ENCODE data around the gene TCEANC.

Gene TCEANC

DNA sequence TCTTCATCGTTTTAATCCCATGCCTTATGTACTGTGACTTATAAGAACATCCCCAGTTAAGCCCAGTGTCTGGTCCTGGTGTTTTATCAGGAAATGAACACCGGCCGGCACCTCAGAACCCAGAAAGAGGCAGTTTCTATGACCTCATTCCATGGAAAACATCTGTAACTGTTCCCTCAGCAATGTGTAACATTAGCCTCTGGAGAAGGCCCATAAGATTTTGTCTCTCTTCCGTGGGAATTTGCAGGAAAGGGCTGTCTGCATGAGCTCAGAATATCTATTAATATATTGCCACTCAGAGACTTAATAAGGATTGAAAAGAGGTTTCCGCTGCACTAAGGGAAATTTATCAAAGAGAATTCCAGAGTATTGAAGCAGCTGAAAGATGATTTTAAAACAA lies 3.1 kb upstream of the TCEANC start:
- no peak for DNase-seq (ENCODE audit: extremely low read depth, low read depth)
- TF ChIP-seq, protein P1, sequence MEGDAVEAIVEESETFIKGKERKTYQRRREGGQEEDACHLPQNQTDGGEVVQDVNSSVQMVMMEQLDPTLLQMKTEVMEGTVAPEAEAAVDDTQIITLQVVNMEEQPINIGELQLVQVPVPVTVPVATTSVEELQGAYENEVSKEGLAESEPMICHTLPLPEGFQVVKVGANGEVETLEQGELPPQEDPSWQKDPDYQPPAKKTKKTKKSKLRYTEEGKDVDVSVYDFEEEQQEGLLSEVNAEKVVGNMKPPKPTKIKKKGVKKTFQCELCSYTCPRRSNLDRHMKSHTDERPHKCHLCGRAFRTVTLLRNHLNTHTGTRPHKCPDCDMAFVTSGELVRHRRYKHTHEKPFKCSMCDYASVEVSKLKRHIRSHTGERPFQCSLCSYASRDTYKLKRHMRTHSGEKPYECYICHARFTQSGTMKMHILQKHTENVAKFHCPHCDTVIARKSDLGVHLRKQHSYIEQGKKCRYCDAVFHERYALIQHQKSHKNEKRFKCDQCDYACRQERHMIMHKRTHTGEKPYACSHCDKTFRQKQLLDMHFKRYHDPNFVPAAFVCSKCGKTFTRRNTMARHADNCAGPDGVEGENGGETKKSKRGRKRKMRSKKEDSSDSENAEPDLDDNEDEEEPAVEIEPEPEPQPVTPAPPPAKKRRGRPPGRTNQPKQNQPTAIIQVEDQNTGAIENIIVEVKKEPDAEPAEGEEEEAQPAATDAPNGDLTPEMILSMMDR (IDR thresholded peaks at IDR 0.05; ENCODE audit: low read depth, low read length), result no peak

DNA sequence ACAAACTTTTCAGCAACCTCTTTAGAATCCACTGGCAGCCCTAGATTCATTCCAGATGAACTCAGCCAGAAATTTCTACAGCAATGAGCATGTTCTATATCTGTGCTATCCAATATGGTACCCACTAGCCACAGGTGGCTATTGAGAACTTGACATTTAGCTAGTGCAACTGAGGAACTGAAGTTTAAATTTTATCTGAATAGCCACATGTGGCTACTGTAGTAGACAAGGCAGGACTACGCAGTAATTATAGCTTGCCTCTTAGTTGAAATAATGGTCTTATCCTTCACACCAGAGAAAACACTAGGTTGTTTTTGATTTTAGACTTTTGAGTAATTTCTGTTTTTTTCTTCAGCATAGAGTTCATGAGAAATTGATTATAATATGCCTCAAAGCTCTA lies 2.6 kb upstream of the TCEANC start:
- DNase-seq (ENCODE audit: extremely low read depth, low read depth), result no peak

DNA sequence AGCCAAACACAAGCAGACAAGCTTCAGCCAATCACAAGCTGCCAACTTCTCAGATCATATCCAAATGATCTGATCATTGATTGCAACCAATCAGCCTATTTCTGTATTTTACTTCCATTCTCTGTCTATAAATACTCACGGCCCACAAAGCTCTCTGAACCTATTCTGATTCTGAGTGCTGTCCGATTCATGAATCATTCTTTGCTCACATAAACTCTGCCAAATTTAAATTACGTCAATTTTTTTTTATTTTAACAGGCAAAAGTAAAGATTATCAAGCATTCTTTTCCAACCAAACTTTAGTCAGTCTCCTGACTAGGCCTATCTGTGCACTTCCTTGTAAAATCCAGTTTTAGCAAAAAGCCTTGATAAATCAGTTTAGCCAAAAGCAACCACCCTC lies 1.8 kb upstream of the TCEANC start:
- TF ChIP-seq, protein P1 (IDR thresholded peaks at IDR 0.05; ENCODE audit: low read depth, low read length), result no peak
- no peak for DNase-seq (ENCODE audit: extremely low read depth, low read depth)

More for the DNA sequence above, 2.6 kb upstream of the TCEANC start:
- TF ChIP-seq, protein P1 (IDR thresholded peaks at IDR 0.05; ENCODE audit: low read depth, low read length), result no peak

DNA sequence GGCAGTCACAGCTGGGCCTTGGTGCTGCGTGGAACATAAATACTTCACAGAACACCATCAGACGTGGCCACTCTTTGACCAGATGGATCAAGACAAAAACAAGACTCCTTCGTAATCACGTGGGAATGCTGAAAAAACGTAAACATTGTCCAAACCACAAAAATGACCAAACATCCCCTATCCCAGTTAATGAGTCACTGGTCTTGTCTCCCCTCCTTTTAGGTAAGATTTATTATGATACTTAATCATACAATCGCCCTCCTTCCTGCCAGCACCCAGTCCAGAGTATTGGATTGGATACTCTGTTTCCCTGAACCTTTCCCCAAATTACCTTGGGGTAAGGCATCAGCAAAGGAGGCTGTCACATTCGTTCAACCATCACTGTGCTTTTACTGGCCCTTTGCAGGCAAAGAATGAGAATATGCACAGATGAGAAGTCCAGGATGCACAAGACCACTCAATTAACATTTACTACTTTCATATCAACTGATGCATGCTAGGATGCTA lies 601 bp upstream of the TCEANC start:
- TF ChIP-seq, protein P1 (IDR thresholded peaks at IDR 0.05; ENCODE audit: low read depth, low read length), result no peak
- peak; percentile 75 for DNase-seq (ENCODE audit: extremely low read depth, low read depth)

DNA sequence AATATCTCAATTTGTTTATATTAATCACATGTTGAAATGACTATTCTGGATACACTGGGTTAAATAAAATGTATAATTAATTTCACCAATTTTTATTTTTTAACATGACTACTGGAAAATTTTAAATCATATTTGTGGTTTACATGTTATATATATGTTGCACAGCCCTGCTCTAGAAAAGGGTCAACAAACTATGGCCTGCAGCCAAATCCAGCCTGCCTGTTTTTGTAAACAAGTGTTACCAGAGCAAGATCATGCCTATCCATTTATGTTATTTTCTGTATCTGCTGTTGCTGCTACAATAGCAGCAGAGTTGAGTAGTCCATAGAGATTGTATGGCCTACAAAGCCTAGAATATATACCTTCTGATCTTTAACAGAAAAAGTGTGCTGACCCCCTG lies 1.2 kb downstream of the TCEANC start:
- TF ChIP-seq, protein P1 (IDR thresholded peaks at IDR 0.05; ENCODE audit: low read depth, low read length), result no peak
- DNase-seq (ENCODE audit: extremely low read depth, low read depth), result no peak

DNA sequence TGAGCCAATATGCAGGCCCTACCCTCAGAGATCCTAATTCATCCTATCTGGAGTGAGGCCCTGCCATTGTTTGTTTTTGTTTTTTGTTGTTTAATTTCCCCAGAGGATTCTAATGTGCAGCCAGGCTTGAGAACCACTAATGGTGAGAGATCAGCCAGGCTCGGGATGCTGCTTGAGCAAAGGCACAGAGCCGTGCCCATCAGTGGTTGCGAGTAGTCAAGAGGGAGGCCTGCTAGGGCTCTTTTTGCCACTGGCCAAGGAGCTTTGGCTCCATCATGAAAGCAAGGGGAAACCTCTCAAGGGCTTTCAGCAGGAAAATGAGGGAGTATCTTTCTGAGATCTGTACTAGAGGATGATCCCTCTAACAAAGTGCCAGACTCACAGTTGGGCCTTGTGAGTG lies 2.7 kb downstream of the TCEANC start:
- TF ChIP-seq, protein P1 (IDR thresholded peaks at IDR 0.05; ENCODE audit: low read depth, low read length), result no peak

DNA sequence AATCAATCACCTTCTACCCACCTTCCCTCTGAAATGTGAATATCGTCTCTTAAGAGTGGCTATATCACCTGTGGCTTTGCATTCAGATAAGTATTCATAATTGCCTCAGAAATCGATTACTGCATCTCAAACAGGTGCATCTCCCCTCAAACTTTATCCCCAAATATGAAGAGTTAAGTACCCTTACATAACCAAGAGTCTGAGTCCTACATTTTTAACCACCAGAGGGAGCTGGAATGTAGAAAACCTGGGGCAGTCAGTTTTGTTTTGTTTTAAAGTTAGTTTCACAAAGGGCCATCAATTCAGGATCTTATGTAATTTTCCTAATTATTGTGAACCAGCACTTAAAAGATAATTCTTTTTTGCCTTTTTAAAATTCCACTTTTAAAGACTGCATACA lies 5.7 kb downstream of the TCEANC start:
- peak; percentile 38 for DNase-seq (ENCODE audit: extremely low read depth, low read depth)
- TF ChIP-seq, protein P1 (IDR thresholded peaks at IDR 0.05; ENCODE audit: low read depth, low read length), result peak; percentile 67

More for the DNA sequence above, 2.7 kb downstream of the TCEANC start:
- DNase-seq (ENCODE audit: extremely low read depth, low read depth), result no peak
